Neuronal stem cell (in vitro differentiated cells): ENCODE data around the gene CERS4.
"Not testable (repeated sequence)": the region's sequence is repeated elsewhere in the genome, so short reads cannot be mapped to it uniquely, and the experiment has no call there.

ENCODE experiments used
- DNase-seq: peaks from one replicate; pipeline ENCODE4 v3.0.0-alpha.2; 2013; ENCODE audit warnings: low spot score
- H2AFZ ChIP-seq: one replicate; pipeline ENCODE4 v1.6.1; 2013; ENCODE audit warnings: mild to moderate bottlenecking, low read length, inconsistent platforms
- H2AK5ac ChIP-seq: 2 replicates; pipeline ENCODE4 v1.6.1; 2013; ENCODE audit warnings: low read depth, mild to moderate bottlenecking, inconsistent platforms, low read length, moderate library complexity, mixed read lengths
- H2BK120ac ChIP-seq: 2 replicates; pipeline ENCODE4 v1.6.1; 2013; ENCODE audit warnings: low read depth, mild to moderate bottlenecking, inconsistent platforms, low read length, moderate library complexity, mixed read lengths
- H2BK12ac ChIP-seq: one replicate; pipeline ENCODE4 v1.6.1; 2013; ENCODE audit warnings: low read length, inconsistent platforms
- H2BK15ac ChIP-seq: 2 replicates; pipeline ENCODE4 v1.6.1; 2013; ENCODE audit warnings: mild to moderate bottlenecking, low read length, inconsistent platforms, mixed read lengths
- H2BK5ac ChIP-seq: one replicate; pipeline ENCODE4 v1.6.1; 2013; ENCODE audit warnings: inconsistent platforms, mild to moderate bottlenecking, low read length, moderate library complexity
- H3K14ac ChIP-seq: one replicate; pipeline ENCODE4 v1.6.1; 2013; ENCODE audit warnings: low read length, inconsistent platforms
- H3K18ac ChIP-seq: 2 replicates; pipeline ENCODE4 v1.6.1; 2013; ENCODE audit warnings: low read length, inconsistent platforms
- H3K23ac ChIP-seq: 2 replicates; pipeline ENCODE4 v1.6.1; 2013; ENCODE audit warnings: low read depth, mild to moderate bottlenecking, mixed read lengths, low read length, inconsistent platforms; ENCODE audit not compliant: poor library complexity
- H3K27ac ChIP-seq: replicated peaks from 3 replicates; pipeline ENCODE4 v1.5.1; 2013; ENCODE audit warnings: low read length, inconsistent platforms
- H3K27me3 ChIP-seq, 3 experiments: 2 replicates each; pipeline ENCODE4 v1.6.1; 2013; ENCODE audit warnings: low read length in 3 of 3, mild to moderate bottlenecking in 2 of 3, inconsistent platforms in 1 of 3, low read depth in 1 of 3, mixed read lengths in 1 of 3, moderate library complexity in 1 of 3; ENCODE audit not compliant: control insufficient read depth in 3 of 3, insufficient read depth in 3 of 3
- H3K36me3 ChIP-seq, 2 donors: replicated peaks in 1 of 2; 2 replicates each; pipeline ENCODE4 v1.6.1; 2013; ENCODE audit warnings: low read length in 2 of 2; ENCODE audit not compliant: control insufficient read depth in 2 of 2, insufficient read depth in 2 of 2
- H3K4ac ChIP-seq: 2 replicates; pipeline ENCODE4 v1.6.1; 2013; ENCODE audit warnings: inconsistent platforms, mild to moderate bottlenecking, low read length, moderate library complexity
- H3K4me1 ChIP-seq, 2 donors: 1 replicate in 1 of 2; 2 replicates in 1 of 2; pipeline ENCODE4 v1.6.1; 2013; ENCODE audit warnings: low read length in 2 of 2, low read depth in 1 of 2; ENCODE audit not compliant: control insufficient read depth in 2 of 2, insufficient read depth in 1 of 2
- H3K4me2 ChIP-seq: one replicate; pipeline ENCODE4 v1.6.1; 2013; ENCODE audit warnings: mild to moderate bottlenecking, low read length, inconsistent platforms; ENCODE audit not compliant: insufficient read depth, poor library complexity, severe bottlenecking
- H3K4me3 ChIP-seq, 2 donors: 2 replicates each; pipeline ENCODE4 v1.5.1; 2013; ENCODE audit warnings: low read length in 2 of 2, mild to moderate bottlenecking in 2 of 2, inconsistent platforms in 1 of 2, moderate library complexity in 1 of 2
- H3K79me1 ChIP-seq: one replicate; pipeline ENCODE4 v1.6.1; 2013; ENCODE audit warnings: low read depth, mild to moderate bottlenecking, inconsistent platforms, low read length, moderate library complexity
- H3K9ac ChIP-seq: one replicate; pipeline ENCODE4 v1.6.1; 2013; ENCODE audit warnings: mild to moderate bottlenecking, low read depth, low read length, inconsistent platforms; ENCODE audit not compliant: poor library complexity
- H3K9me3 ChIP-seq, 2 donors: replicated peaks in 1 of 2; 2 replicates each; pipeline versions ENCODE3 to v1.6.1; 2013; ENCODE audit warnings: low read length in 2 of 2, mild to moderate bottlenecking in 2 of 2, inconsistent platforms in 1 of 2, low read depth in 1 of 2, mixed read lengths in 1 of 2, moderate library complexity in 1 of 2; ENCODE audit not compliant: control insufficient read depth in 2 of 2, insufficient read depth in 1 of 2
- H4K8ac ChIP-seq: one replicate; pipeline ENCODE4 v1.6.1; 2013; ENCODE audit warnings: low read depth, mild to moderate bottlenecking, inconsistent platforms, low read length, moderate library complexity
- H4K91ac ChIP-seq: one replicate; pipeline ENCODE4 v1.6.1; 2013; ENCODE audit warnings: low read length, low read depth, mild to moderate bottlenecking, inconsistent platforms; ENCODE audit not compliant: poor library complexity
- WGBS, 2 donors: extraction: QIAGEN DNeasy Blood & Tissue Kit; methylation state at CpG; one replicate each; pipeline ENCODE4 v1.1.7; 2013; ENCODE audit warnings: missing lambda C conversion rate in 2 of 2, mixed read lengths in 1 of 2; ENCODE audit not compliant: insufficient read length in 2 of 2, insufficient replicate concordance in 1 of 2; ENCODE audit errors: extremely low coverage in 2 of 2; 5-methylcytosine and 5-hydroxymethylcytosine counted together

The CERS4 gene

DNA sequence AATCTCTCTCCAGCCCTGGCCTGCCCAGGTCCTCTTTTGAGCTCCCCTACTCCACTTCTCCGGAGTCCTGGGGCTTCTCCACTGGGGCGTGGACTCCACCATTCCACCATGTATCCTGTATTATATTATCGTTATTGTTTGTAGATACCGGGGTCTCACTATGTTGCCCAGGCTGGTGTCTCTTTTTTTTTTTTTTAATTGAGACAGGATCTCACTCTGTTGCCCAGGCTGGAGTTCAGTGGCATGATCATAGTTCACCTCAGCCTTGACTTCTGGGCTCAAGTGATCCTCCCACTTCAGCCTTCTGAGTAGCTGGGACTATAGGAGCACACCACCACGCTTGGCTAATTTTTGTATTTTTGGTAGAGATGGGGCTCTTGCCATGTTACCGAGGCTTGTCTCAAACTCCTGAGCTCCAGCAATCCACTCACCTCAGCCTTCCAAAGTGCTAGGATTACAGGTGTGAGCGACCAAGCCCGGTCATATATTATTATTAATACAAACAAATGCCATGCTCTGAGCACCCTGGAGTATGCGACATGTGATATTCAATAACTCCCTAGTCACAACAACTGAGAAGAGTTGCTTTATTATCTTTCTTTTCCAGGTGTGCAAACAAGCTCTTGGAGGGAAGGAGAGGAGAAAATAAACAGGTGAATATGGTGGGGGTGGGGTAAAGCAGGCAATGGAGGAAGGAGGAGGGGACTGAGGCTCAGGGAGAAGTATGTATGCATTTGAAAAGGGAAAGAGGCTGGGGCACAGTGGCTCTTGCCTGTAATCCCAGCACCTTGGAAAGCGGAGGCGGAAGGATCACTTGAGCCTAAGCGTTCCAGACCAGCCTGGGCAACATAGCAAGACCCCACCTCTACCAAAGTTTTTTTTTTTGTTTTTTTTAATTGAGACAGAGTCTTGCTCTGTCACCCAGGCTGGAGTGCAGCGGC lies 2.8 kb upstream of the CERS4 start:
- no peak overlapping the region for H3K9ac ChIP-seq

DNA sequence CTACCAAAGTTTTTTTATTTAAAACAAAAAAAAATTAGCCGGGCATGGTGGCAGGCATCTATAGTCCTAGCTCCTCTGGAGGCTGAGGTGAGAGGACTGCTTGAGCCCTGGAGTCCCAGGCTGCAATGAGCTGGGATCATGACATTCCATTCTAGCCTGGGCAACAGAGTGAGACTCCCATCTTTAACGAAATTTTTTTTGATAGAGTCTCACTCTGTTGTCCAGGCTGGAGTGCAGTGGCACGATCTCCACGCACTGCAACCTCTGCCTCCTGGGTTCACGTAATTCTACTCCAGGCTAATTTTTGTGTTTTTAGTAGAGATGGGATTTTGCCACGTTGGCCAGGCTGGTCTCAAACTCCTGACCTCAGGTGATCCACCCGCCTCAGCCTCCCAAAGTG lies 1.8 kb upstream of the CERS4 start:
- not testable (repeated sequence) for H2AFZ ChIP-seq, H2BK12ac ChIP-seq, DNase-seq, H2BK5ac ChIP-seq, H3K18ac ChIP-seq, H3K4me2 ChIP-seq, H3K14ac ChIP-seq, H3K4ac ChIP-seq, H3K36me3 ChIP-seq, H2BK120ac ChIP-seq, H3K23ac ChIP-seq, H3K9me3 ChIP-seq, H4K91ac ChIP-seq, H3K9ac ChIP-seq, H3K27ac ChIP-seq, H4K8ac ChIP-seq, H3K27me3 ChIP-seq, H2BK15ac ChIP-seq, H3K4me3 ChIP-seq, H2AK5ac ChIP-seq
- no CpG with 5 or more reads among the region's 7 CpGs for WGBS, 2 donors
- peaks cover 12 to 17% of the 10 kb centered on the region in 2 donors for H3K4me1 ChIP-seq
- H3K79me1 ChIP-seq, result peaks cover 12% of the 10 kb centered on the region

More for the DNA sequence above, 2.8 kb upstream of the CERS4 start:
- Histone ChIP-seq H3K23ac (no peak overlapping the region), H2AFZ (no peak overlapping the region), H3K4me1 (peaks cover 12 to 17% of the 10 kb centered on the region in 2 donors), H3K14ac (no peak overlapping the region), H2BK120ac (peak overlapping the region; percentile 72), H3K27ac (no peak overlapping the region), H3K9me3 (no peaks in the 10 kb centered on the region), H3K79me1 (peaks cover 9% of the 10 kb centered on the region), H4K8ac (no peak overlapping the region), H2AK5ac (peak overlapping the region; percentile 98), H3K36me3 (peaks cover 0 to 3% of the 10 kb centered on the region in 2 donors), H3K27me3 (no peaks in the 10 kb centered on the region), H2BK12ac (no peak overlapping the region), H3K4me2 (no peak overlapping the region), H3K4me3 (no peak overlapping the region), H2BK15ac (peak overlapping the region; percentile 96), H3K4ac (no peak overlapping the region), H2BK5ac (peak overlapping the region; percentile 66), H4K91ac (no peak overlapping the region), H3K18ac (peak overlapping the region; percentile 76)
- WGBS, 2 donors, result no CpG with 5 or more reads among the region's 13 CpGs
- no peak for DNase-seq

DNA sequence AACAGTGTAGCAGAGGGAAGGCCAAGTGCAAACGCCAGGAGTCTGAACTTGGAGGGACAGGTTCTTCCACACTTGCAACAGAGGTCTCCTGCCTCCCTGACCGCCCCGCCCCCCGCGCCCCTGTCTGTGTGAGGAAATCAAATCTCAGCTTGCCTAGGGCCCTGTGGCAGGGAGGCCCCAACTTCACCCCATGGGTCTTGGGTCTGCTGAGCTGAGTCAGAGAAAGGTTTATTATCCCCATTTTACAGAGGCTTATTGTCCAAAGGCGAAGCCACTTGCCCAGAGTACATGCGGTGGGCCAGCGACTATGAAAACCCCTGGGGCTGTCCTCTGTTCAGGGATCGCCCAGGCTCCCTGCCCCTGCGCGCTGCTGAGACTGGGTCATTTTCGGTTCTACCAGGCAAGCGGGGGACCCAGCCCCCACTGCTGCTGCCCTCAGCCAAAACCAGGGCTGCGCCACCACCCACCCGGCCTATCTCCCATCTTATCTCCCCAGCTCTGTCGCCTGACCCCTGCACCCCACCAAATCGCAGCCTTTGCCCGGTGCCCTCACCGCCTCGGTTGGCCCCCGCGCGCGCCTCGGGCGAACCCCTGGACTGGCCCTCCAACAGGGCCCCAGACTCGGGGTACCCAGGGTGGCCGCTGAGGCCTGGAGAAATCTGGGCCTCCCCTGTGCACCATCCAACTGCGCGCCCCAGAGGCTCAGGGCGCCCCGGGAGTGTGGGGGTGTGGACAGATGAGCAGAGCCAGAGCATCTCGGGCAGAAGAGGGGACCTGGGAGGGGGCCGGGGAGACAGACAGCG lies 850 bp upstream of the CERS4 start:
- no CpG with 5 or more reads among the region's 35 CpGs for WGBS, 2 donors
- no peaks in the 10 kb centered on the region for H3K27me3 ChIP-seq
- no peak for DNase-seq
- H3K18ac ChIP-seq, result peak overlapping the region; percentile 98
- H3K9me3 ChIP-seq, result no peaks in the 10 kb centered on the region
- H3K4me2 ChIP-seq, result peak overlapping the region; percentile 65
- H2BK12ac ChIP-seq, result peak overlapping the region; percentile 91
- peak overlapping the region; percentile 95 for H2AFZ ChIP-seq
- H3K9ac ChIP-seq, result peak overlapping the region; percentile 85
- H3K14ac ChIP-seq, result peak overlapping the region; percentile 76
- H2AK5ac ChIP-seq, result peak overlapping the region; percentile 98
- peak overlapping the region; percentile 6 for H4K8ac ChIP-seq
- peaks cover 3% of the 10 kb centered on the region in 2 donors for H3K36me3 ChIP-seq
- H2BK15ac ChIP-seq, result peak overlapping the region; percentile 96
- no peak overlapping the region for H4K91ac ChIP-seq
- peak overlapping the region; percentile 93 for H2BK120ac ChIP-seq
- H3K4ac ChIP-seq, result peak overlapping the region; percentile 87
- H2BK5ac ChIP-seq, result peak overlapping the region; percentile 97
- peak overlapping the region; percentile 95 for H3K23ac ChIP-seq
- peak overlapping the region; percentile 57 to 74 for H3K4me3 ChIP-seq
- peak overlapping the region; percentile 57 for H3K27ac ChIP-seq
- peaks cover 12 to 17% of the 10 kb centered on the region in 2 donors for H3K4me1 ChIP-seq
- H3K79me1 ChIP-seq, result peaks cover 13% of the 10 kb centered on the region
